Calu3 (cell line): Measurements from ENCODE around the gene MLLT3. TPM values are rescaled to one million over a fixed set of nuclear protein-coding genes. Genes with fewer than 3 reads are reported as not detected.

Experiments used
- BruUV-seq: library from RNA; stranded (reverse); fragments of 400-500 nt; replicated peaks from 2 replicates; lab custom pipeline; 2021; lab: Mats Ljungman, UMichigan
- CTCF ChIA-PET: fragments of 300-600 bp; sonication (Branson Sonifier 250); formaldehyde crosslinking; loops from one replicate; lab custom pipeline; 2022; ENCODE audit warnings: antibody characterized with exemption; lab: Charles Lee
- DNase-seq: peaks from one replicate; pipeline ENCODE4 v3.0.0; 2022
- H3K27ac Mint-ChIP-seq: one replicate; pipeline ENCODE4 v1.8.0; 2022; ENCODE audit warnings: mixed read lengths; ENCODE audit not compliant: unreplicated experiment
- H3K27me3 Mint-ChIP-seq: one replicate; pipeline ENCODE4 v1.8.0; 2022; ENCODE audit warnings: mixed read lengths; ENCODE audit not compliant: unreplicated experiment
- H3K36me3 Mint-ChIP-seq: one replicate; pipeline ENCODE4 v1.8.0; 2022; ENCODE audit warnings: mild to moderate bottlenecking, moderate library complexity, mixed read lengths; ENCODE audit not compliant: insufficient read depth, unreplicated experiment
- H3K4me1 Mint-ChIP-seq: one replicate; pipeline ENCODE4 v1.8.0; 2022; ENCODE audit warnings: mild to moderate bottlenecking, low read depth, mixed read lengths; ENCODE audit not compliant: unreplicated experiment
- H3K4me3 Mint-ChIP-seq: one replicate; pipeline ENCODE4 v1.8.0; 2022; ENCODE audit warnings: mild to moderate bottlenecking, low read depth, moderate library complexity, mixed read lengths; ENCODE audit not compliant: unreplicated experiment
- H3K9me3 Mint-ChIP-seq: one replicate; pipeline ENCODE4 v1.8.0; 2022; ENCODE audit warnings: low read depth, mixed read lengths; ENCODE audit not compliant: unreplicated experiment
- CTCF ChIP-seq: fragments of 200-600 bp; IDR thresholded peaks from one replicate; pipeline ENCODE4 v1.8.0; 2022; ENCODE audit warnings: antibody characterized with exemption; ENCODE audit not compliant: unreplicated experiment
- intact Hi-C: fragments of 100-400 bp; cut with micrococcal nuclease; formaldehyde crosslinking; loops from one replicate; pipeline ENCODE4 v1.10.0; 2022; ENCODE audit not compliant: unreplicated experiment
- total RNA-seq: library from RNA; stranded (reverse); gene quantifications from 2 replicates; pipeline ENCODE4 v1.2.3, GENCODE V29; 2022

MLLT3 gene
- total RNA-seq, 1 experiment from 2014 or later: 23.1 TPM

GRCh38 chr9:20550326-20550725 lies 72.0 kb downstream of the MLLT3 start:
- TF ChIP-seq CTCF: no peak
- peak overlapping the region; percentile 98 for H3K27ac Mint-ChIP-seq
- BruUV-seq: no TSS peak
- no peaks in the 10 kb centered on the region for H3K27me3 Mint-ChIP-seq
- intact Hi-C loops: loop anchor here (5.0 kb wide), 2 partner anchors 38 to 193 kb away; no protein-coding TSS in a partner anchor
- peaks cover 18% of the 10 kb centered on the region for H3K36me3 Mint-ChIP-seq
- peaks cover 44% of the 10 kb centered on the region for H3K4me1 Mint-ChIP-seq
- DNase-seq: no peak
- CTCF ChIA-PET: interaction anchor here (0.8 kb wide), 1 partner anchor 67 kb away, joined by 3 read pairs; no protein-coding TSS in a partner anchor
- H3K4me3 Mint-ChIP-seq: peak overlapping the region; percentile 78
- no peaks in the 10 kb centered on the region for H3K9me3 Mint-ChIP-seq

- intact Hi-C loops: no loop called here
- H3K4me1 Mint-ChIP-seq: peaks cover 36% of the 10 kb centered on the region
- TF ChIP-seq CTCF: no peak
- BruUV-seq: no TSS peak
- no peak for DNase-seq
- H3K4me3 Mint-ChIP-seq: no peak overlapping the region
- H3K36me3 Mint-ChIP-seq: peaks cover 18% of the 10 kb centered on the region
- no peaks in the 10 kb centered on the region for H3K9me3 Mint-ChIP-seq
- CTCF ChIA-PET: interaction anchor here (0.7 kb wide), 1 partner anchor 192 kb away, joined by 4 read pairs; no protein-coding TSS in a partner anchor
- no peaks in the 10 kb centered on the region for H3K27me3 Mint-ChIP-seq
- H3K27ac Mint-ChIP-seq: no peak overlapping the region
These were observed 73.2 kb downstream of the MLLT3 start for GRCh38 chr9:20549053-20549452.

GRCh38 chr9:20545023-20545622 lies 77.2 kb downstream of the MLLT3 start:
- intact Hi-C loops: no loop called here
- H3K36me3 Mint-ChIP-seq: peaks cover 2% of the 10 kb centered on the region
- no peak for TF ChIP-seq CTCF
- H3K4me3 Mint-ChIP-seq: no peak overlapping the region
- peaks cover 8% of the 10 kb centered on the region for H3K4me1 Mint-ChIP-seq
- peaks cover 4% of the 10 kb centered on the region for H3K9me3 Mint-ChIP-seq
- H3K27ac Mint-ChIP-seq: no peak overlapping the region
- no TSS peak for BruUV-seq
- no peaks in the 10 kb centered on the region for H3K27me3 Mint-ChIP-seq
- DNase-seq: no peak
- CTCF ChIA-PET: no interaction called here

DNA sequence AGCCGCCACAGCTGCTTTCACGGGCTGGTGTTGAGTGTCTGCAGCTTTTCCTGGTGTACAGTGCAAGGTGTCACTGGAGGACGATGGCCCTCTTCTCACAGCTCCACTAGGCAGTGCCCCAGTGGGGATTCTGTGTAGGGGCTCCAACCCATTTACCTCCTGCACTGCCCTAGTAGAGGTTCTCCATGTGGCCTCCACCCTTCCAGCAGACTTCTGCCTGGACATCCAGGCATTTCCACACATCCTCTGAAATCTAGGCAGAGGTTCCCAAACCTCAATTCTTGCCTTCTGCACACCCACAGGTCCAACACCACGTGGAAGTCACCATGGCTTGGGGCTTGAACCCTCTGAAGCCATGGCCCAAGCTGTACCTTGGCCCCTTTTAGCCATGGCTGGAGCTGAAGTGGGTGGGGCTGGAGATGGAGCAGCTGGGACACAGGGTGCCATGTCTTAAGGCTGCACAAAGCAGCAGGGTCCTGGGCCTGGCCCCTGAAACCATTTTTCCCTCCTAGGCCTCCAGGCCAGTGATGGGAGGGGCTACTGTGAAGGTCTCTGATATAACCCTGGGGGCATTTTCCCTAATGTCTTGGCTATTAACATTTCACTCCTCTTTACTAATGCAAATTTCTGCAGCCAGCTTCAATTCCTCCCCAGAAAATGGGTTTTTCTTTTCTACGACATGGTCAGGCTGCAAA lies 82.0 kb downstream of the MLLT3 start:
- intact Hi-C loops: no loop called here
- Mint-ChIP-seq H3K27me3 (no peaks in the 10 kb centered on the region), H3K4me3 (no peak overlapping the region), H3K27ac (no peak overlapping the region), H3K4me1 (no peaks in the 10 kb centered on the region), H3K36me3 (no peaks in the 10 kb centered on the region), H3K9me3 (peaks cover 4% of the 10 kb centered on the region)
- no peak for TF ChIP-seq CTCF
- BruUV-seq: no TSS peak
- CTCF ChIA-PET: no interaction called here
- DNase-seq: no peak
